Upper lobe of left lung (tissue), 4 donors: Measurements from ENCODE around the gene GNPTG.

ENCODE experiments used
- EP300 ChIP-seq, 4 donors: sonication (generic); formaldehyde crosslinking; IDR thresholded peaks; one replicate each; pipeline ENCODE4 v1.5.1; 2017; ENCODE audit warnings: antibody characterized with exemption in 4 of 4, control low read depth in 2 of 4
- POLR2A ChIP-seq, 4 donors: fragments of 450-650 bp; IDR thresholded peaks; one replicate each; pipeline ENCODE4 v1.5.1; 2016 to 2017; ENCODE audit warnings: antibody characterized with exemption in 4 of 4, mild to moderate bottlenecking in 2 of 4
- POLR2AphosphoS5 ChIP-seq, 2 donors: sonication (generic); formaldehyde crosslinking; IDR thresholded peaks; one replicate each; pipeline ENCODE4 v1.5.1; 2017; ENCODE audit warnings: antibody characterized with exemption in 2 of 2
- TF ChIP-seq, protein P1 (sequence below), 6 experiments: fragments of 450-650 bp in 4 of 6; fragments of 200-600 bp in 2 of 6; sonication (generic) in 2 of 6; IDR thresholded peaks; one replicate each; pipeline ENCODE4 v1.5.1; 2016 to 2019; ENCODE audit warnings: antibody characterized with exemption in 6 of 6

DNA sequence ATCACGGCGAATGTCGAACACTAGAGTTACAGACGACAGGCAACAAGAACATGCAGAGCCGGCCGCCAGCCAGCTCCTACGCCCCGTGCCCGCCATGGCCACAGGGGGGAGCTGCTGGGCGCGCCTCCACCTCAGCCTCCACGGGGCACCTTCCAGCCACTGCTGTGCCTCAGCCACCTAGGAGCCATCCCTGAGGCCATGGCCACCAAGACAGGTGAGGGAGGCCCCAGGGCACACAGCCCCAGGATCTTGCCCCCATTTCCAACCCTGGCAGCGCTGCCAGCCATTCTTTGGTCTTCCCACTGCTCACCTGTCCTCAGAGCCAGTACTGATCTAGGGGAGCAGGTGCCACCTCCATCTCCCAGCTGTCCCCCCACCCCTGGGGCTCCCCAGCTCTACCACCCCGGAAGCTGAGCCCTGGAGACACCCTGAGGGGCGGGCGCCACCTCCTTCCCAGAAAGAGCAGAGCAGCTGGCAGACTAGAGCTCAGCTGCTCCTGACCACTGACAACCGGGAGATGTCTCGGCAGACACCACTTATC is 11.8 kb downstream of the GNPTG start:
- TF ChIP-seq EP300 (IDR thresholded peaks at IDR 0.05), result no peak
- TF ChIP-seq POLR2A (IDR thresholded peaks at IDR 0.05), result no peak
- TF ChIP-seq, protein P1, sequence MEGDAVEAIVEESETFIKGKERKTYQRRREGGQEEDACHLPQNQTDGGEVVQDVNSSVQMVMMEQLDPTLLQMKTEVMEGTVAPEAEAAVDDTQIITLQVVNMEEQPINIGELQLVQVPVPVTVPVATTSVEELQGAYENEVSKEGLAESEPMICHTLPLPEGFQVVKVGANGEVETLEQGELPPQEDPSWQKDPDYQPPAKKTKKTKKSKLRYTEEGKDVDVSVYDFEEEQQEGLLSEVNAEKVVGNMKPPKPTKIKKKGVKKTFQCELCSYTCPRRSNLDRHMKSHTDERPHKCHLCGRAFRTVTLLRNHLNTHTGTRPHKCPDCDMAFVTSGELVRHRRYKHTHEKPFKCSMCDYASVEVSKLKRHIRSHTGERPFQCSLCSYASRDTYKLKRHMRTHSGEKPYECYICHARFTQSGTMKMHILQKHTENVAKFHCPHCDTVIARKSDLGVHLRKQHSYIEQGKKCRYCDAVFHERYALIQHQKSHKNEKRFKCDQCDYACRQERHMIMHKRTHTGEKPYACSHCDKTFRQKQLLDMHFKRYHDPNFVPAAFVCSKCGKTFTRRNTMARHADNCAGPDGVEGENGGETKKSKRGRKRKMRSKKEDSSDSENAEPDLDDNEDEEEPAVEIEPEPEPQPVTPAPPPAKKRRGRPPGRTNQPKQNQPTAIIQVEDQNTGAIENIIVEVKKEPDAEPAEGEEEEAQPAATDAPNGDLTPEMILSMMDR (IDR thresholded peaks at IDR 0.05), result peak; percentile 61 to 83 (median 74)
- no peak for TF ChIP-seq POLR2AphosphoS5 (IDR thresholded peaks at IDR 0.05)
